ENCODE results near the gene SRGAP1.

The SRGAP1 gene

GRCh38 chr12:63844391-63845341 is at the start of gene SRGAP1:
TSS of gene SRGAP1 (plus strand) at chr12:63844700. CDS start at chr12:63844817, 117 bp downstream.
- DNase-seq, result peak; percentile 17 to 44

- no peak for DNase-seq
Measured at GRCh38 chr12:63795032-63795687, 49.3 kb upstream of the SRGAP1 start.

- no peak for DNase-seq
Measured at GRCh38 chr12:63795944-63796343, 48.6 kb upstream of the SRGAP1 start.

- DNase-seq, result peak in 1 of 2 experiments; percentile 32
Measured at GRCh38 chr12:63802012-63802608, 42.4 kb upstream of the SRGAP1 start.

- DNase-seq, result no peak
Measured at GRCh38 chr12:63804746-63805145, 39.8 kb upstream of the SRGAP1 start.

GRCh38 chr12:63805704-63806672 is 38.5 kb upstream of the SRGAP1 start:
- DNase-seq, result peak; percentile 66 to 68

GRCh38 chr12:63808631-63809030 is 35.9 kb upstream of the SRGAP1 start:
- no peak for DNase-seq

GRCh38 chr12:63809566-63809965 is 34.9 kb upstream of the SRGAP1 start:
- DNase-seq, result no peak

- no peak for DNase-seq
Measured at GRCh38 chr12:63811334-63811733, 33.2 kb upstream of the SRGAP1 start.

- no peak for DNase-seq
Measured at GRCh38 chr12:63811755-63812154, 32.7 kb upstream of the SRGAP1 start.

- DNase-seq, result no peak
Measured at GRCh38 chr12:63814146-63814772, 30.2 kb upstream of the SRGAP1 start.

- DNase-seq, result no peak
Measured at GRCh38 chr12:63815482-63815852, 29.0 kb upstream of the SRGAP1 start.

GRCh38 chr12:63816031-63816430 is 28.5 kb upstream of the SRGAP1 start:
- no peak for DNase-seq

GRCh38 chr12:63820427-63820826 is 24.1 kb upstream of the SRGAP1 start:
- DNase-seq, result no peak

- DNase-seq, result no peak
Measured at GRCh38 chr12:63821781-63822251, 22.7 kb upstream of the SRGAP1 start.

GRCh38 chr12:63822352-63822751 is 22.1 kb upstream of the SRGAP1 start:
- DNase-seq, result no peak

GRCh38 chr12:63823040-63823439 is 21.5 kb upstream of the SRGAP1 start:
- DNase-seq, result no peak

- peak; percentile 9 to 31 for DNase-seq
Measured at GRCh38 chr12:63826006-63826585, 18.4 kb upstream of the SRGAP1 start.

GRCh38 chr12:63828867-63829266 is 15.6 kb upstream of the SRGAP1 start:
- no peak for DNase-seq

GRCh38 chr12:63836046-63836445 is 8.5 kb upstream of the SRGAP1 start:
- DNase-seq, result no peak

- DNase-seq, result no peak
Measured at GRCh38 chr12:63836936-63837335, 7.6 kb upstream of the SRGAP1 start.
